Suppressor macrophage treated with lipopolysaccharide for 4 hours (primary cell): ENCODE measurements around the gene RAB11FIP4.
"Not testable (repeated sequence)": the region's sequence is repeated elsewhere in the genome, so short reads cannot be mapped to it uniquely, and the experiment has no call there.

ENCODE experiments used
- DNase-seq: peaks from one replicate; pipeline ENCODE4 v3.0.0-alpha.2; 2020

The RAB11FIP4 gene

GRCh38 chr17:31391496-31391949 is at the start of gene RAB11FIP4:
TSS of gene RAB11FIP4 (plus strand) at chr17:31391675. CDS start at chr17:31391853, 178 bp downstream.
- DNase-seq: no peak

- not testable (repeated sequence) for DNase-seq
Measured at GRCh38 chr17:31345191-31345747, 46.2 kb upstream of the RAB11FIP4 start.

- DNase-seq: no peak
Measured at GRCh38 chr17:31349454-31349853, 42.0 kb upstream of the RAB11FIP4 start.

GRCh38 chr17:31355935-31356334 is 35.5 kb upstream of the RAB11FIP4 start:
- no peak for DNase-seq

GRCh38 chr17:31357091-31357490 is 34.4 kb upstream of the RAB11FIP4 start:
- no peak for DNase-seq

GRCh38 chr17:31357839-31358394 is 33.6 kb upstream of the RAB11FIP4 start:
- no peak for DNase-seq

- DNase-seq: no peak
Measured at GRCh38 chr17:31364012-31364411, 27.5 kb upstream of the RAB11FIP4 start.

- DNase-seq: no peak
Measured at GRCh38 chr17:31366088-31366487, 25.4 kb upstream of the RAB11FIP4 start.

GRCh38 chr17:31369266-31369665 is 22.2 kb upstream of the RAB11FIP4 start:
- no peak for DNase-seq

- no peak for DNase-seq
Measured at GRCh38 chr17:31371511-31372097, 19.9 kb upstream of the RAB11FIP4 start.

GRCh38 chr17:31373150-31374093 is 18.1 kb upstream of the RAB11FIP4 start:
- peak; percentile 68 for DNase-seq

- peak; percentile 53 for DNase-seq
Measured at GRCh38 chr17:31374094-31374447, 17.4 kb upstream of the RAB11FIP4 start.

GRCh38 chr17:31374503-31374902 is 17.0 kb upstream of the RAB11FIP4 start:
- no peak for DNase-seq

GRCh38 chr17:31378638-31379037 is 12.8 kb upstream of the RAB11FIP4 start:
- no peak for DNase-seq

GRCh38 chr17:31379597-31380205 is 11.8 kb upstream of the RAB11FIP4 start:
- DNase-seq: peak; percentile 27

GRCh38 chr17:31381165-31381668 is 10.3 kb upstream of the RAB11FIP4 start:
- DNase-seq: no peak

GRCh38 chr17:31382668-31383275 is 8.7 kb upstream of the RAB11FIP4 start:
- DNase-seq: not testable (repeated sequence)

GRCh38 chr17:31383488-31383887 is 8.0 kb upstream of the RAB11FIP4 start:
- not testable (repeated sequence) for DNase-seq

GRCh38 chr17:31385428-31386285 is 5.8 kb upstream of the RAB11FIP4 start:
- DNase-seq: no peak

GRCh38 chr17:31386542-31387075 is 4.9 kb upstream of the RAB11FIP4 start:
- DNase-seq: no peak

GRCh38 chr17:31387438-31387837 is 4.0 kb upstream of the RAB11FIP4 start:
- no peak for DNase-seq
